ENCODE results near the gene PRKCZ.

Gene PRKCZ

GRCh38 chr1:2102753-2103152 is 52.5 kb downstream of the PRKCZ start:
- TF ChIP-seq POLR2A (IDR thresholded peaks at IDR 0.05; ENCODE audit: low read depth, low read length) (no peak), POU2F2 (IDR thresholded peaks at IDR 0.05; ENCODE audit: low read depth, low read length) (no peak), POLR2AphosphoS5 (IDR thresholded peaks at IDR 0.05; ENCODE audit: low read depth, low read length) (no peak), SPI1 (IDR thresholded peaks at IDR 0.05; ENCODE audit: low read depth, low read length) (no peak), PAX5 (IDR thresholded peaks at IDR 0.05; ENCODE audit: insufficient read depth, low read length, severe bottlenecking) (no peak), TAF1 (IDR thresholded peaks at IDR 0.05; ENCODE audit: low read depth, low read length) (no peak)
- DNase-seq (ENCODE audit: insufficient read length, low spot score) = no peak
- FAIRE-seq = no peak

- TF ChIP-seq POLR2AphosphoS5 (IDR thresholded peaks at IDR 0.05; ENCODE audit: low read depth, low read length) (no peak), SPI1 (IDR thresholded peaks at IDR 0.05; ENCODE audit: low read depth, low read length) (no peak), TAF1 (IDR thresholded peaks at IDR 0.05; ENCODE audit: low read depth, low read length) (no peak), POU2F2 (IDR thresholded peaks at IDR 0.05; ENCODE audit: low read depth, low read length) (no peak)
- FAIRE-seq (no peak), DNase-seq (ENCODE audit: insufficient read length, low spot score) (no peak)
Observed at GRCh38 chr1:2103266-2103900, 53.2 kb downstream of the PRKCZ start.

GRCh38 chr1:2103901-2104590 is 53.8 kb downstream of the PRKCZ start:
- DNase-seq (ENCODE audit: insufficient read length, low spot score) (no peak), FAIRE-seq (no peak)

GRCh38 chr1:2104621-2105427 is 54.6 kb downstream of the PRKCZ start:
- TF ChIP-seq SPI1 (IDR thresholded peaks at IDR 0.05; ENCODE audit: low read depth, low read length) (no peak), TAF1 (IDR thresholded peaks at IDR 0.05; ENCODE audit: low read depth, low read length) (no peak), POLR2A (IDR thresholded peaks at IDR 0.05; ENCODE audit: low read depth, low read length) (no peak), POLR2AphosphoS5 (IDR thresholded peaks at IDR 0.05; ENCODE audit: low read depth, low read length) (no peak), PAX5 (IDR thresholded peaks at IDR 0.05; ENCODE audit: insufficient read depth, low read length, severe bottlenecking) (no peak), POU2F2 (IDR thresholded peaks at IDR 0.05; ENCODE audit: low read depth, low read length) (no peak)
- FAIRE-seq (no peak), DNase-seq (ENCODE audit: insufficient read length, low spot score) (no peak)

More at GRCh38 chr1:2103901-2104590, 53.8 kb downstream of the PRKCZ start:
- no peak for TF ChIP-seq SPI1 (IDR thresholded peaks at IDR 0.05; ENCODE audit: low read depth, low read length)
- TF ChIP-seq POLR2A (IDR thresholded peaks at IDR 0.05; ENCODE audit: low read depth, low read length) = no peak

GRCh38 chr1:2105781-2106524 is 55.7 kb downstream of the PRKCZ start:
- TF ChIP-seq SPI1 (IDR thresholded peaks at IDR 0.05; ENCODE audit: low read depth, low read length) (no peak), POLR2AphosphoS5 (IDR thresholded peaks at IDR 0.05; ENCODE audit: low read depth, low read length) (no peak)
- no peak for DNase-seq (ENCODE audit: insufficient read length, low spot score)
- FAIRE-seq = no peak

- TF ChIP-seq SPI1 (IDR thresholded peaks at IDR 0.05; ENCODE audit: low read depth, low read length) (no peak), TAF1 (IDR thresholded peaks at IDR 0.05; ENCODE audit: low read depth, low read length) (no peak), POLR2A (IDR thresholded peaks at IDR 0.05; ENCODE audit: low read depth, low read length) (no peak), PAX5 (IDR thresholded peaks at IDR 0.05; ENCODE audit: insufficient read depth, low read length, severe bottlenecking) (no peak), POLR2AphosphoS5 (IDR thresholded peaks at IDR 0.05; ENCODE audit: low read depth, low read length) (no peak), POU2F2 (IDR thresholded peaks at IDR 0.05; ENCODE audit: low read depth, low read length) (no peak)
- DNase-seq (ENCODE audit: insufficient read length, low spot score) = no peak
- FAIRE-seq = no peak
Observed at GRCh38 chr1:2106659-2107405, 56.6 kb downstream of the PRKCZ start.

- DNase-seq (ENCODE audit: insufficient read length, low spot score) (no peak), FAIRE-seq (no peak)
Observed at GRCh38 chr1:2107586-2108212, 57.5 kb downstream of the PRKCZ start.

GRCh38 chr1:2108213-2108876 is 58.1 kb downstream of the PRKCZ start:
- TF ChIP-seq POU2F2 (IDR thresholded peaks at IDR 0.05; ENCODE audit: low read depth, low read length) (no peak), SPI1 (IDR thresholded peaks at IDR 0.05; ENCODE audit: low read depth, low read length) (no peak), TAF1 (IDR thresholded peaks at IDR 0.05; ENCODE audit: low read depth, low read length) (no peak), POLR2AphosphoS5 (IDR thresholded peaks at IDR 0.05; ENCODE audit: low read depth, low read length) (no peak), POLR2A (IDR thresholded peaks at IDR 0.05; ENCODE audit: low read depth, low read length) (no peak), PAX5 (IDR thresholded peaks at IDR 0.05; ENCODE audit: insufficient read depth, low read length, severe bottlenecking) (no peak)
- DNase-seq (ENCODE audit: insufficient read length, low spot score) (no peak), FAIRE-seq (no peak)

More at GRCh38 chr1:2107586-2108212, 57.5 kb downstream of the PRKCZ start:
- TF ChIP-seq TAF1 (IDR thresholded peaks at IDR 0.05; ENCODE audit: low read depth, low read length) = no peak
- no peak for TF ChIP-seq SPI1 (IDR thresholded peaks at IDR 0.05; ENCODE audit: low read depth, low read length)
